Measurements from ENCODE around the gene RAB11A. TPM values are rescaled to one million over a fixed set of nuclear protein-coding genes. Genes with fewer than 3 reads are reported as not detected.
"Not testable (repeated sequence)": the region's sequence is repeated elsewhere in the genome, so short reads cannot be mapped to it uniquely, and the experiment has no call there.

Gene RAB11A
- total RNA-seq, 2 experiments from 2014 or later = 171 to 181 TPM

DNA sequence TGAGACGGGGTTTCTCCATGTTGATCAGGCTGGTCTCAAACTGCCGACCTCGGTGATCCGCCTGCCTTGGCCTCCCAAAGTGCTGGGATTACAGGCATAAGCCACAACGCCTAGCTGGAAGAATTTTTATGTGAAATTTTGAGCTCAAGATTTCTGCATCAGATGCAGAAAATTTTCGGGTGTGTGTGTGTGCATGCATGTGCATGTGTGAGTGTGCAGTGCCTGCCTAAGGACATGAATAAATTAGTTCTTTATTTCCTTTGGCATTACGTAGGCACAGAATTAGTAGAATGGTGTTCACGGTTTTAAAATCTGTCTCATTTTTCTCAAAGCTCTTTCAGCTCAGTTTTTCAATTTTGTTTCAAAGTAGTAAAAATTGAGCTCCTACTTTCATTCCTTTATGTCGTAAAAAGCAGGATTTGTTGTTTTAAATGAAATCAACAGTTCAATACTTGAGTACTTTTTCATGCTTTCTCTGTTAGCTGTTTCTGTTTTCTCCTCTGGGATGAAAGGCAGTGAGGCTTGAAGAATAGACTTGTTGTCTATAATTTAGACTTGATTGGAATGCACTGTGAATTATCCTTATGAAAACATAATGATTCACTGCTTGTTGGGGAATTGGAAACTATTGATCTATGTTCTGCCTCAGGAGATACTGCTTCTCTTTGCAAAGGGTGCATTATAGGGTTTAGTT, 23.3 kb upstream of the RAB11A start:
- no peak for DNase-seq
- H3K36me3 Mint-ChIP-seq = no peaks in the 10 kb centered on the region
- H3K4me3 Mint-ChIP-seq = no peak overlapping the region
- H3K4me1 Mint-ChIP-seq (ENCODE audit: low read depth) = no peaks in the 10 kb centered on the region
- CTCF ChIA-PET = interaction anchor here (0.6 to 1.4 kb wide), 3 partner anchors 12 to 148 kb away, joined by 3 to 4 read pairs (median 4); no protein-coding TSS in a partner anchor
- H3K27ac Mint-ChIP-seq = no peak overlapping the region
- no peaks in the 10 kb centered on the region for H3K9me3 Mint-ChIP-seq
- POLR2A ChIA-PET = no interaction called here
- intact Hi-C loops (cut with micrococcal nuclease) = no loop called here
- H3K27me3 Mint-ChIP-seq = no peaks in the 10 kb centered on the region

GRCh38 chr15:65847989-65848388, 21.3 kb upstream of the RAB11A start:
- no peaks in the 10 kb centered on the region for H3K27me3 Mint-ChIP-seq
- no peaks in the 10 kb centered on the region for H3K36me3 Mint-ChIP-seq
- ChIA-PET CTCF (interaction anchor here (1.6 kb wide), 1 partner anchor 9 kb away, joined by 4 read pairs; no protein-coding TSS in a partner anchor), POLR2A (no interaction called here)
- H3K27ac Mint-ChIP-seq = no peak overlapping the region
- intact Hi-C loops (cut with micrococcal nuclease) = no loop called here
- H3K4me1 Mint-ChIP-seq (ENCODE audit: low read depth) = no peaks in the 10 kb centered on the region
- no peak overlapping the region for H3K4me3 Mint-ChIP-seq
- no peaks in the 10 kb centered on the region for H3K9me3 Mint-ChIP-seq
- no peak for DNase-seq

GRCh38 chr15:65851981-65852380, 17.3 kb upstream of the RAB11A start:
- DNase-seq = no peak
- H3K27ac Mint-ChIP-seq = no peak overlapping the region
- no peaks in the 10 kb centered on the region for H3K36me3 Mint-ChIP-seq
- intact Hi-C loops (cut with micrococcal nuclease) = no loop called here
- ChIA-PET POLR2A (interaction anchor here (0.7 kb wide), 1 partner anchor 24 kb away, joined by 3 read pairs; no protein-coding TSS in a partner anchor), CTCF (interaction anchor here (0.7 to 1.7 kb wide), 4 partner anchors 11 to 474 kb away, joined by 3 to 6 read pairs (median 3); no protein-coding TSS in a partner anchor)
- peaks cover 2% of the 10 kb centered on the region for H3K4me1 Mint-ChIP-seq (ENCODE audit: low read depth)
- no peaks in the 10 kb centered on the region for H3K9me3 Mint-ChIP-seq
- H3K27me3 Mint-ChIP-seq = no peaks in the 10 kb centered on the region
- H3K4me3 Mint-ChIP-seq = no peak overlapping the region

- DNase-seq = peak; percentile 85
- no peaks in the 10 kb centered on the region for H3K9me3 Mint-ChIP-seq
- ChIA-PET POLR2A (no interaction called here), CTCF (interaction anchor here (0.7 to 3.0 kb wide), 24 partner anchors 9 to 223 kb away, joined by 3 to 38 read pairs (median 4); partner anchors contain the start of genes DENND4A and RAB11A)
- H3K36me3 Mint-ChIP-seq = no peaks in the 10 kb centered on the region
- H3K4me1 Mint-ChIP-seq (ENCODE audit: low read depth) = peaks cover 8% of the 10 kb centered on the region
- no peaks in the 10 kb centered on the region for H3K27me3 Mint-ChIP-seq
- intact Hi-C loops (cut with micrococcal nuclease) = loop anchor here (1.0 to 2.0 kb wide), 2 partner anchors 24 to 219 kb away; no protein-coding TSS in a partner anchor
- H3K27ac Mint-ChIP-seq = no peak overlapping the region
- H3K4me3 Mint-ChIP-seq = peak overlapping the region; percentile 35
Observed at GRCh38 chr15:65856821-65857455, 12.4 kb upstream of the RAB11A start.

GRCh38 chr15:65857718-65858402, 11.4 kb upstream of the RAB11A start:
- ChIA-PET POLR2A (no interaction called here), CTCF (interaction anchor here (0.6 to 3.0 kb wide), 15 partner anchors 9 to 246 kb away, joined by 3 to 38 read pairs (median 5); partner anchors contain the start of genes DENND4A and RAB11A)
- Mint-ChIP-seq H3K36me3 (no peaks in the 10 kb centered on the region), H3K4me3 (no peak overlapping the region), H3K4me1 (ENCODE audit: low read depth) (peaks cover 12% of the 10 kb centered on the region), H3K9me3 (no peaks in the 10 kb centered on the region), H3K27ac (peak overlapping the region; percentile 11), H3K27me3 (no peaks in the 10 kb centered on the region)
- no peak for DNase-seq
- intact Hi-C loops (cut with micrococcal nuclease) = loop anchor here (1.0 to 2.0 kb wide), 2 partner anchors 25 to 220 kb away; no protein-coding TSS in a partner anchor

GRCh38 chr15:65862682-65863081, 6.6 kb upstream of the RAB11A start:
- no peaks in the 10 kb centered on the region for H3K36me3 Mint-ChIP-seq
- H3K4me1 Mint-ChIP-seq (ENCODE audit: low read depth) = peaks cover 10% of the 10 kb centered on the region
- peak; percentile 84 for DNase-seq
- no peaks in the 10 kb centered on the region for H3K27me3 Mint-ChIP-seq
- no peak overlapping the region for H3K27ac Mint-ChIP-seq
- ChIA-PET POLR2A (no interaction called here), CTCF (interaction anchor here (0.5 to 3.6 kb wide), 41 partner anchors 9 to 267 kb away, joined by 3 to 14 read pairs (median 4); partner anchors contain the start of gene INTS14)
- H3K9me3 Mint-ChIP-seq = no peaks in the 10 kb centered on the region
- peak overlapping the region; percentile 29 for H3K4me3 Mint-ChIP-seq
- intact Hi-C loops (cut with micrococcal nuclease) = loop anchor here (1.0 to 5.0 kb wide), 2 partner anchors 55 to 330 kb away; no protein-coding TSS in a partner anchor

DNA sequence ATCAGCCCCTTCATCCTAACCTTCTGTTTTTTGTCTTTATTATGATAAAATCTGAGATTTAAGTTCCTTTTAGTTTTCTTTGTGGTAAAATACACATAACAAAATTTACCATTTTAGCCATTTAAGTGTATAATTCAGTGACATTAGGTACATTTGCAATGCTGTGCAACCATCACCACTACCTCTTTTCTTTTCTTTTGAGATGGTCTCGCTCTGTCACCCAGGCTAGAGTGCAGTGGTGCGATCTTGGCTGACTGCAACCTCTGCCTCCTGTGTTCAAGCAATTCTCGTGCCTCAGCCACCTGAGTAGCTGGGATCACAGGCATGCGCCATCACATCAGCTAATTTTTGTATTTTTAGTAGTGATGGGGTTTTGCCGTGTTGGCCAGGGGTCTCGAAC, 6.2 kb upstream of the RAB11A start:
- H3K27me3 Mint-ChIP-seq = no peaks in the 10 kb centered on the region
- CTCF ChIA-PET = interaction anchor here (0.5 to 3.6 kb wide), 38 partner anchors 8 to 267 kb away, joined by 3 to 14 read pairs (median 4); partner anchors contain the start of gene INTS14
- no peak overlapping the region for H3K27ac Mint-ChIP-seq
- no peaks in the 10 kb centered on the region for H3K36me3 Mint-ChIP-seq
- peaks cover 6% of the 10 kb centered on the region for H3K4me1 Mint-ChIP-seq (ENCODE audit: low read depth)
- H3K4me3 Mint-ChIP-seq = no peak overlapping the region
- intact Hi-C loops (cut with micrococcal nuclease) = loop anchor here (5.0 kb wide), 1 partner anchor 329 kb away; no protein-coding TSS in a partner anchor
- POLR2A ChIA-PET = no interaction called here
- H3K9me3 Mint-ChIP-seq = no peaks in the 10 kb centered on the region
- DNase-seq = no peak

DNA sequence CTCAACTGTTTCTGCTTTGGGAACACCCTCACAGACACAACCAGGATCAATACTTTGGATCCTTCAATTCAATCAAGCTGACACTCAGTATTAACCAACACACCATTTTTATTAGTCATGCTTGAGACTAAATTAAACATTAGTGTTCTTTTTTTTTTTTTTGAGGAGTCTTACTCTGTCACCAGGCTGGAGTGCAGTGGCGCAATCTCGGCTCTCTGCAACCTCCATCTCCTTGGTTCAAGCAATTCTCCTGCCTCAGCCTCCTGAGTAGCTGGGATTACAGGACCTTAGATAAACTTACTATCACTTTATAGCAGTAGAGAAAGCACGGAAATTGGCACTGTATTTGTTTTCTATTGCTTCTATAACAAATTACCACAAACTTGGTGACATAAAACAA, 2.0 kb upstream of the RAB11A start:
- ChIA-PET CTCF (interaction anchor here (1.0 to 2.3 kb wide), 2 partner anchors 10 to 51 kb away, joined by 3 to 9 read pairs; no protein-coding TSS in a partner anchor), POLR2A (no interaction called here)
- intact Hi-C loops (cut with micrococcal nuclease) = loop anchor here (5.0 kb wide), 4 partner anchors 40 to 635 kb away; partner anchors contain the start of genes DENND4A, DIS3L and RPL4
- peaks cover 4% of the 10 kb centered on the region for H3K9me3 Mint-ChIP-seq
- H3K36me3 Mint-ChIP-seq = peaks cover 8% of the 10 kb centered on the region
- H3K4me3 Mint-ChIP-seq = no peak overlapping the region
- H3K4me1 Mint-ChIP-seq (ENCODE audit: low read depth) = peaks cover 21% of the 10 kb centered on the region
- peaks cover 4% of the 10 kb centered on the region for H3K27me3 Mint-ChIP-seq
- no peak overlapping the region for H3K27ac Mint-ChIP-seq
- no peak for DNase-seq

DNA sequence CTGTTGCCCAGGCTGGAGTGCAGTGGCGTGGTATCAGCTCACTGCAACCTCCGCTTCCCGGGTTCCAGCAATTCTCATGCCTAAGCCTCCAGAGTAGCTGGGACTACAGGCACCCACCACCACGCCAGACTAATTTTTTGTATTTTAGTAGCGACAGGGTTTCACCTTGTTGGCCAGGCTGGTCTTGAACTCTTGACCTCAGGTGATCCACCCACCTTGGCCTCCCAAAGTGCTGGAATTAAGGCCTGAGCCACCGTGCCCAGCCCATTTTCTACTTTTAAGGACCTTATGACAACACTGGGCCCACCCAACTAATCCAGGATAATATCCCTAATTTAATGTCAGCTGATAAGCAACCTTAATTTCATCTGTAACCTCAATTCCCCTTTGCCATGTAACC, 1.4 kb upstream of the RAB11A start:
- intact Hi-C loops (cut with micrococcal nuclease) = loop anchor here (5.0 kb wide), 4 partner anchors 41 to 634 kb away; partner anchors contain the start of genes DENND4A, DIS3L and RPL4
- Mint-ChIP-seq H3K4me3 (peak overlapping the region; percentile 96), H3K4me1 (ENCODE audit: low read depth) (peaks cover 22% of the 10 kb centered on the region), H3K27ac (peak overlapping the region; percentile 96)
- H3K9me3 Mint-ChIP-seq, H3K27me3 Mint-ChIP-seq, CTCF ChIA-PET, POLR2A ChIA-PET, H3K36me3 Mint-ChIP-seq, DNase-seq: not testable (repeated sequence)

DNA sequence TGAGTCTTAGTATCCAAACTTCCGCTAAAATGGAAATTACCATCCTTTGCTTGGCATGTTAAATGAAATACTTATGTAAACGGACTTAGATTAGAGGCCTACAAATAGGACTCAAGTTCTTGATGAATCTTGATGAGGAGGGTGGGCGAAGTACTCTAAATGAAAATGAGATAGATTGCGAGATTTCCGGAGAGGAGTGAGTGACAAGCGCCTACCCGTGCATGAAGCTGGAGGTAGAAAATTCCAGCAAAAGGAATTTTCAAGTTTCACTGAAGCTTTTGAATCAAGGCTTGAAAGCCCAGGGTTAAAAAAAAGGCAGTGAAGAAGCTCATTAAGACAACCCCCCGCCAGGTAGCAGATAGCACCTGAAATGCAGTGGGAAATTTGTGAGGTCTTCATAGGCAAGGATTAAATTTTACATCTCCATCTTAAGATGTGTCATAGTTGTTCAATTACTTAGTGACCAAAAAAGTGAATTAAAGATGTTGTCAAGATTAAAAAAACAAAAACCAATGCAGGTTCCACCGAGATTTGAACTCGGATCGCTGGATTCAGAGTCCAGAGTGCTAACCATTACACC, 655 bp upstream of the RAB11A start:
- CTCF ChIA-PET = interaction anchor here (0.6 to 2.2 kb wide), 14 partner anchors 9 to 630 kb away, joined by 3 to 19 read pairs (median 4); partner anchors contain the start of genes DENND4A and INTS14
- no peak for DNase-seq
- POLR2A ChIA-PET = interaction anchor here (0.8 to 3.2 kb wide), 10 partner anchors 9 to 683 kb away, joined by 3 to 17 read pairs (median 4); partner anchors contain the start of genes CLPX, DENND4A, DIS3L and INTS14
- Mint-ChIP-seq H3K27ac (peak overlapping the region; percentile 96), H3K9me3 (peaks cover 4% of the 10 kb centered on the region), H3K27me3 (peaks cover 4% of the 10 kb centered on the region), H3K4me1 (ENCODE audit: low read depth) (peaks cover 26% of the 10 kb centered on the region), H3K4me3 (peak overlapping the region; percentile 96), H3K36me3 (peaks cover 9% of the 10 kb centered on the region)
- intact Hi-C loops (cut with micrococcal nuclease) = loop anchor here (5.0 kb wide), 4 partner anchors 41 to 634 kb away; partner anchors contain the start of genes DENND4A, DIS3L and RPL4

Measured in activated CD4-positive, alpha-beta memory T cell treated with anti-CD3 and anti-CD28 coated beads for 36 hours (primary cell).